Thymus (tissue), 11 donors: ENCODE data around the gene OFD1. TPM values are rescaled to one million over a fixed set of nuclear protein-coding genes. Genes with fewer than 3 reads are reported as not detected.

ENCODE experiments used
- DNase-seq, 9 donors: peaks; one replicate each; pipeline ENCODE4 v3.0.0-alpha.2; 2013; ENCODE audit warnings: low spot score in 9 of 9, low read depth in 6 of 9, missing footprints in 1 of 9
- H3K27ac ChIP-seq, 2 donors: one replicate each; pipeline ENCODE4 v1.5.1; 2013; ENCODE audit warnings: control low read depth in 1 of 2, low read depth in 1 of 2, low read length in 1 of 2, mild to moderate bottlenecking in 1 of 2, moderate library complexity in 1 of 2
- H3K27me3 ChIP-seq, 2 donors: one replicate each; pipeline ENCODE4 v1.5.1; 2013; ENCODE audit warnings: low read length in 1 of 2; ENCODE audit not compliant: control insufficient read depth in 2 of 2, insufficient read depth in 1 of 2
- H3K36me3 ChIP-seq, 2 donors: one replicate each; pipeline ENCODE4 v1.5.1; 2013; ENCODE audit warnings: low read length in 1 of 2, mild to moderate bottlenecking in 1 of 2, moderate library complexity in 1 of 2; ENCODE audit not compliant: control insufficient read depth in 2 of 2, insufficient read depth in 2 of 2
- H3K4me1 ChIP-seq, 2 donors: one replicate each; pipeline ENCODE4 v1.5.1; 2013; ENCODE audit warnings: low read length in 2 of 2; ENCODE audit not compliant: control insufficient read depth in 2 of 2, insufficient read depth in 2 of 2
- H3K4me3 ChIP-seq, 2 donors: one replicate each; pipeline ENCODE4 v1.5.1; 2013; ENCODE audit warnings: low read length in 2 of 2, control low read depth in 1 of 2, mild to moderate bottlenecking in 1 of 2
- H3K9me3 ChIP-seq, 2 donors: one replicate each; pipeline ENCODE4 v1.5.1; 2013; ENCODE audit warnings: low read length in 1 of 2, mild to moderate bottlenecking in 1 of 2; ENCODE audit not compliant: control insufficient read depth in 2 of 2, insufficient read depth in 1 of 2
- WGBS: extraction: QIAGEN DNeasy Blood & Tissue Kit; methylation state at CpG from one replicate; pipeline ENCODE4 v1.1.7; 2013; 5-methylcytosine and 5-hydroxymethylcytosine counted together
- polyA plus RNA-seq: library from polyadenylated mRNA; stranded (reverse); fragments of 200-250 nt; gene quantifications from one replicate; pipeline ENCODE4 v1.2.3, GENCODE V29; 2013
- total RNA-seq: library from RNA; stranded (reverse); fragments of 120-200 nt; gene quantifications from one replicate; pipeline ENCODE4 v1.2.4, GENCODE V29; 2013
- donor health status: healthy.

The OFD1 gene
- total and polyA plus RNA-seq, 2 donors = 30.3 to 137 TPM

DNA sequence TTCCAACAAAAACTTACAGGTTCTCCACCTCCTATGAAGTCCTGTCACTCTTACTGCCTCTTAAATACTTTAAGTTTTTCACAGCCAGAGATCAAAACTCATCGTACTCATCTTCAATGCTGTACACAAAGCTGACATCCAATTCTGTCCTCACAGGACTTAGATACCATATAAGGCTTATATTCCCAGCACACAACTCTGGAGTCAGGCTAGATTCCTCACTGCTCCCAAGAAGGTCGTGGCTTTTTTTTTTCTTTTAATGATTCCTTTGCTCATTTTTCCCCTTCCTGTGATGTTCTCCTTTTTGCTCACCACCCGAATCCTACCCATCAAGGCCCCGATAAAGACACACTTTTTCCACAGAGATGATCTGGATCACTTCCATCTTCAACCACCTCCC, 1.0 kb upstream of the OFD1 start:
- peak overlapping the region; percentile 71 to 97 for H3K4me3 ChIP-seq
- H3K36me3 ChIP-seq = peaks cover 0 to 2% of the 10 kb centered on the region in 2 donors
- DNase-seq = no peak
- H3K9me3 ChIP-seq = no peaks in the 10 kb centered on the region
- H3K27ac ChIP-seq = no peak overlapping the region
- peaks cover 0 to 10% of the 10 kb centered on the region in 2 donors for H3K27me3 ChIP-seq
- H3K4me1 ChIP-seq = peaks cover 0 to 4% of the 10 kb centered on the region in 2 donors
- WGBS = 31% methylated on average over 4 of the region's 4 CpGs

DNA sequence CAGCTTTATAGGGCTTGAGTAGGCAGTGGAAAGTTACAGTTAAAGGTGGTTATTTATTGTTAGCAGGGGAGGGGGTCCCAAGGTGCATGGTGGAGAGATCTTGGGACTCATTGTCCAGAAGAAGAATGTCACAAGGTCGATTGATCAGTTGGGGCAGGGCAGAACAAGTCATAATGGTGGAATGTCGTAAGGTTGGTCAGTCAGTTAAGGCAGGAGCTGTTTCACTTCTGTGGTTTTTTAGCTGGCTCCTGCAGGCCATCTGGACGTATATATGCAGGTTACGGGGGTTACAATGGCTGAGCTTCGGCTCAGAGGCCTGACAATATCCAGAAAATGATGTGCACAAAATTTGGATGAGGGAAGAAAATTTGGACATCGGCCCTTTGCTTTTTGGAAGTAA, 7.1 kb downstream of the OFD1 start:
- Histone ChIP-seq H3K27ac (no peak overlapping the region), H3K36me3 (peaks cover 0 to 26% of the 10 kb centered on the region in 2 donors)
- WGBS = 92% methylated on average over 6 of the region's 6 CpGs

DNA sequence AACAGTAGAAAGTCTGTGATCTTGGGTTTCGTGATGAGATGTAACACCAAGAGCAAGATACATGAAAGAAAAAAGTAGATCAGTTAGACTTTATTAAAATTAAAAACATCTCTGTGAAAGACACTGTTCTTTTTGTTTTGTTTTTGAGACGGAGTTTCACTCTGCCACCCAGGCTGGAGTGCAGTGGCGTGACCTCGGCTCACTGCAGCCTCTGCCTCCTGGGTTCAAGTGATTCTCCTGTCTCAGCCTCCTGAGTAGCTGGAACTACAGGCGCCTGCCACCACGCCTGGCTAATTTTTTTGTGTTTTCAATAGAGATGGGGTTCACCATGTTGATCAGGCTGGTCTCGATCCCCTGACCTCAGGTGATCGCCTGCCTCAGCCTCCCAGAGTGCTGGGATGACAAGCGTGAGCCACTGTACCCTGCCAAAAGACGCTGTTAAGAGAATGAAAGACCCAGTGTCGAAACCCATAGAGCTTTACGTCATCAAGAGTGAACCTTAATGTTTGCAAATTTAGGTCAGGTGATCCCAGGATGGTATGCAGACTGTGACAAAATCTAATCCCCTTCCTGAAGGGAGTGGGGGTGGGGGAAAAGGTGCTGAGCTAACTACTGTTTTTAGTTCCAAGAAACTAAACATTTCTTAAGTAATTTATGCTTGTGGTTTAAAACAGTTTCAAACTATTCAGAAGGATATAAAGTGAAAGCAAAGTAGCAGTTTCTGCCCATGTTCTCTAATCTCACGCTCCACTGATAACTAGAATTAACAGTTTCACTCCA, 8.0 kb downstream of the OFD1 start:
- no peaks in the 10 kb centered on the region for H3K4me1 ChIP-seq
- peaks cover 6 to 32% of the 10 kb centered on the region in 2 donors for H3K36me3 ChIP-seq
- H3K9me3 ChIP-seq = no peaks in the 10 kb centered on the region
- whole genome bisulfite sequencing = 66% methylated on average over 13 of the region's 13 CpGs
- peak overlapping the region; percentile 22 to 42 for H3K27ac ChIP-seq
- H3K27me3 ChIP-seq = no peaks in the 10 kb centered on the region
- H3K4me3 ChIP-seq = no peak overlapping the region
- DNase-seq = no peak

More for the DNA sequence above, 7.1 kb downstream of the OFD1 start:
- no peak overlapping the region for H3K4me3 ChIP-seq
- DNase-seq = no peak
- no peaks in the 10 kb centered on the region for H3K9me3 ChIP-seq
- H3K4me1 ChIP-seq = no peaks in the 10 kb centered on the region
- H3K27me3 ChIP-seq = no peaks in the 10 kb centered on the region

DNA sequence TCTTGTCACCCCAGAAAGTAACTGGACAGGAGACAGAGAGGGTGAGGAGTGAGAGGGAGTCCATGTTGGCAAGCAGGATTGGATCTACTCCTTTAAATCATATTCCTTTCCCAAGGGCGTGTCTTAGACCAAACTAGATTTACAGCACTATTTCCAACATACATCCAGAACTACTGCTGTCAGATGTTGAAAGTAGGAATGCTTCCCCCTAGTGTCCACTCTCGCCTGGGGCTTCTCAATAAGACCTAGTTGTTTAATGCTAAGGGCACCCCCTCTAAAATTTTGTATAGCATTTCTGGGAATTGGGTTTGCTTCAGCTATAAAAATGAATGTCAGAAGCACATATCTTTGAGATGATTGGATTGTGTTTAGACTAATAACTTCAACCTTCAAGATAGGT, 13.3 kb downstream of the OFD1 start:
- WGBS = 85% methylated on average over 2 of the region's 2 CpGs
- H3K27ac ChIP-seq = no peak overlapping the region

DNA sequence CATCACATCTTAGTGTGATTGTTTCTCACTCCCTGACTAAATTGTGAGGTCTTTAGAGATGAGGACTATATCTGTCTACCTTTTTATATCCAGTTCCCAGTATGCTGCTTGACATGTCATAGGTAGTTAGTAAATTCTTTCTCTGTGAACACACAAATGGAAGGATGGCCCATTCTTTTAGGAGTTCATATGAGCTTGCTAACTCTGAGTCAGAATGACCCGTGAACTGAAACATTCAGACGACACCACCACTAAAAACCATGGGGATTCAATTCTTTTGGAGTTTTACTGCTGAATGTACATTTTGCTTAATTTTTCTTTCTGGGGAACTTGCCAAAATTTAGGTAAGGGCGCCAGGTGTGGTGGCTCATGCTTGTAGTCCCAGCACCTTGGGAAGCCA, 13.9 kb downstream of the OFD1 start:
- Histone ChIP-seq H3K4me1 (no peaks in the 10 kb centered on the region), H3K27ac (no peak overlapping the region), H3K36me3 (peaks cover 9 to 49% of the 10 kb centered on the region in 2 donors), H3K9me3 (no peaks in the 10 kb centered on the region), H3K4me3 (no peak overlapping the region), H3K27me3 (no peaks in the 10 kb centered on the region)
- DNase-seq = no peak
- WGBS = 97% methylated on average over 3 of the region's 3 CpGs

More for the DNA sequence above, 13.3 kb downstream of the OFD1 start:
- peaks cover 9 to 48% of the 10 kb centered on the region in 2 donors for H3K36me3 ChIP-seq
- peak in 3 of 9 donors; percentile 3 to 42 (median 20) for DNase-seq
- no peak overlapping the region for H3K4me3 ChIP-seq
- no peaks in the 10 kb centered on the region for H3K9me3 ChIP-seq
- no peaks in the 10 kb centered on the region for H3K27me3 ChIP-seq
- no peaks in the 10 kb centered on the region for H3K4me1 ChIP-seq

DNA sequence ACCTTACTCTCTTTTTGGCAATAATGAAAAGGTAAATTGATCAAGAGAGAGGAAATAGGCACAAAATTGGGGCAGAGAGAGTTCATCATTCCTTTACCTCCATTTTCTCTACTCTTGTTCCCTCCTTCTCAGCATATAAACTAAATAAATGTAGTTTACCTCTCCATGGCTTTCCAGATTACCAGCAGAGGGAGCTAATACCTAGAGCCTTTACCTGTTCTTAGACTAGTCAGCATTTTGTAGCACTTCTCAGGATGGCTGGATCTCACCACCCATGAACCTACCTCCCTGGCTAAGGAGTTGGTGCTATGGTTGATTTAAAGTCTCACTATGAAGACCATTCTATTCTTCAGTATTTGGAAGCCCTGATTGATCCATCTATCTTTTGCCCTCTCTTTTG, 15.7 kb downstream of the OFD1 start:
- Histone ChIP-seq H3K9me3 (no peaks in the 10 kb centered on the region), H3K4me3 (no peak overlapping the region), H3K27ac (no peak overlapping the region), H3K4me1 (no peaks in the 10 kb centered on the region), H3K36me3 (peaks cover 9 to 37% of the 10 kb centered on the region in 2 donors), H3K27me3 (no peaks in the 10 kb centered on the region)
- DNase-seq = peak in 4 of 9 donors; percentile 1 to 56 (median 28)

DNA sequence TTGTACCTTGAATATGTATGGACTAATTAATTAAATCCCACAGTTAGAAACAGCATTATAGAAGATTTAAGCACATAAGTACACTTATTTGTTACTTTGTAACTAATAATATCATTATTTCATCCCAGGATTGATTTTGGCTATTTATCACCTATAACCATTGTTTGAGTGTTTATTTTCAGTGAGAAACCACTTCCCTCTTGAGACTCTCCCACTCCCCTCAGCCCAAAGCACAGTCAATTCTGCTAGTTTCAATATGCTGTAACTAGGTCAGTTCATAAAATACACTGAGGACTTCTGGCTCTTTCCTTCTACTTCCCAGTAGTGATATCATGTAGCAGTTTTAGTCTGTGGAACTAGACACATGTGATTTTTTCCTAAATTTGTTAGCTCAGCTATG, 16.3 kb downstream of the OFD1 start:
- H3K27me3 ChIP-seq = no peaks in the 10 kb centered on the region
- no peak overlapping the region for H3K4me3 ChIP-seq
- H3K27ac ChIP-seq = no peak overlapping the region
- DNase-seq = no peak
- peaks cover 9 to 32% of the 10 kb centered on the region in 2 donors for H3K36me3 ChIP-seq
- H3K9me3 ChIP-seq = no peaks in the 10 kb centered on the region
- H3K4me1 ChIP-seq = no peaks in the 10 kb centered on the region

DNA sequence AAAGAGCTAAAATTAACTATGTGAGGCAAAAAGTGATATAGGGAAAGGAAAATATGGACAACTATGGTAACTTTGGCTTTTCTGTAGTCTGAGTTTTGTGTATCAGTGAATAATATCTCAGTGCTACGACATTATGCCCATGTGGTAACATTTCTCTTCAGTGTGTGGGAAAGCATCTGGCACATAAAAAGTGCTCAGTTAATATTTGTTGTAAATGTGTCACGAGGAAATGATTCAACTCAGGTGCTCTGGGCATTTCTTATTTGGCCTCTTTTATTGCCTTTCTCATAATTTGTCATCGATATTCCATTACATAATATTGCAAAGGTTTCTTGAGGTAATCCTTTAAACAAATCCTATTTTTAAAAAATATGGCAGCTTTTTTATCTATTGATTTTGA, 17.6 kb downstream of the OFD1 start:
- no peaks in the 10 kb centered on the region for H3K4me1 ChIP-seq
- H3K36me3 ChIP-seq = peaks cover 9 to 33% of the 10 kb centered on the region in 2 donors
- H3K27me3 ChIP-seq = no peaks in the 10 kb centered on the region
- no peaks in the 10 kb centered on the region for H3K9me3 ChIP-seq
- no peak overlapping the region for H3K27ac ChIP-seq
- WGBS = 95% methylated on average over 3 of the region's 3 CpGs
- DNase-seq = no peak
- H3K4me3 ChIP-seq = no peak overlapping the region

DNA sequence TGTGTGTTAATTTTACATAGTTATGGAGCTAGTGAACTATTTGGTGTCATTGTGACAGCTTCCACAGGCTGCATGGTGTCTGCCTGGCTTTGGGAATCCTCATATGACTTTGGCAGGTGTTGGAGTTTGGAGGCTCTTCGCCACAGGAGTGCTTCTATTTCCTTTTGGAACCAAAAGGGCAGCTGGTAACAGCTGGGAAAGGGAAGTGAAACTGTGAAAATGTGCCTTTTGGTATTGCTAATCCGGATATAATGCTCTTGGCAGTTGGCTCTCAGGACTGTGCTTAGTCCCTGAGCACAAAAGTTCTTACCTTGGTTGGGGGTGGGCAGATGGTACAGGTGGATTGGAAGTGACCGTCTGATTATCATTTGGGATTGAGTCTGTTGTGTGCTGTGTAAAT, 18.1 kb downstream of the OFD1 start:
- 20% methylated on average over 3 of the region's 3 CpGs for WGBS
- Histone ChIP-seq H3K36me3 (peaks cover 9 to 31% of the 10 kb centered on the region in 2 donors), H3K9me3 (no peaks in the 10 kb centered on the region), H3K4me3 (no peak overlapping the region), H3K4me1 (no peaks in the 10 kb centered on the region), H3K27ac (no peak overlapping the region), H3K27me3 (no peaks in the 10 kb centered on the region)
- DNase-seq = no peak
